Endothelial cell of umbilical vein (primary cell): Measurements from ENCODE around the gene NTN1.

Experiments used
- EZH2 ChIP-seq: IDR thresholded peaks from 2 replicates; pipeline ENCODE4 v1.6.1; 2012; ENCODE audit warnings: borderline replicate concordance, low read depth, mild to moderate bottlenecking, moderate library complexity, low read length, inconsistent platforms; ENCODE audit not compliant: severe bottlenecking
- MYC ChIP-seq: IDR thresholded peaks from one replicate; pipeline ENCODE4 v1.6.1; 2011; ENCODE audit warnings: mild to moderate bottlenecking, low read depth, low read length
- POLR2A ChIP-seq: IDR thresholded peaks from 2 replicates; pipeline ENCODE4 v1.6.1; 2012; ENCODE audit warnings: low read depth, mild to moderate bottlenecking, control low read depth, low read length
- POLR2AphosphoS5 ChIP-seq: IDR thresholded peaks from 2 replicates; pipeline ENCODE4 v1.6.1; 2012; ENCODE audit warnings: low read depth, mild to moderate bottlenecking, control low read depth, low read length, moderate library complexity; ENCODE audit not compliant: insufficient read depth
- TF ChIP-seq, protein P1 (sequence below), 2 donors: IDR thresholded peaks; 1 replicate in 1 of 2; 2 replicates in 1 of 2; pipeline ENCODE4 v1.5.1; 2011; ENCODE audit warnings: low read length in 2 of 2, mild to moderate bottlenecking in 2 of 2, moderate library complexity in 2 of 2, control low read depth in 1 of 2, inconsistent platforms in 1 of 2, low read depth in 1 of 2; ENCODE audit not compliant: insufficient read depth in 1 of 2; ENCODE audit errors: extremely low read depth in 1 of 2

DNA sequence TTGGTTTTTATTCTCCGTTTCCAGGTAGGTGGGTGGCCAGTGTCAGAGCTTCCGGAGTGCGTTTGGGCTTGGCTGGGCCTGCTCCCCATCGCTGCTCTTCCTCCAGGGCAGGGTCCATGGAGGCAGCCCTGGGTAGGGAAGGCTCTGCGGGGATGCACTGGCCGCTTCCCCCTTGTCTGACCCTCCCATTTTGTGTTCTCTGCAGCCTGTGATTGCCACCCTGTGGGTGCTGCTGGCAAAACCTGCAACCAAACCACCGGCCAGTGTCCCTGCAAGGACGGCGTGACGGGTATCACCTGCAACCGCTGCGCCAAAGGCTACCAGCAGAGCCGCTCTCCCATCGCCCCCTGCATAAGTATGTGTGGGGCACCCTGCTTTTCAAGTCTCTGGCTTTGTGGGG lies 158.3 kb downstream of the NTN1 start:
- TF ChIP-seq, protein P1, sequence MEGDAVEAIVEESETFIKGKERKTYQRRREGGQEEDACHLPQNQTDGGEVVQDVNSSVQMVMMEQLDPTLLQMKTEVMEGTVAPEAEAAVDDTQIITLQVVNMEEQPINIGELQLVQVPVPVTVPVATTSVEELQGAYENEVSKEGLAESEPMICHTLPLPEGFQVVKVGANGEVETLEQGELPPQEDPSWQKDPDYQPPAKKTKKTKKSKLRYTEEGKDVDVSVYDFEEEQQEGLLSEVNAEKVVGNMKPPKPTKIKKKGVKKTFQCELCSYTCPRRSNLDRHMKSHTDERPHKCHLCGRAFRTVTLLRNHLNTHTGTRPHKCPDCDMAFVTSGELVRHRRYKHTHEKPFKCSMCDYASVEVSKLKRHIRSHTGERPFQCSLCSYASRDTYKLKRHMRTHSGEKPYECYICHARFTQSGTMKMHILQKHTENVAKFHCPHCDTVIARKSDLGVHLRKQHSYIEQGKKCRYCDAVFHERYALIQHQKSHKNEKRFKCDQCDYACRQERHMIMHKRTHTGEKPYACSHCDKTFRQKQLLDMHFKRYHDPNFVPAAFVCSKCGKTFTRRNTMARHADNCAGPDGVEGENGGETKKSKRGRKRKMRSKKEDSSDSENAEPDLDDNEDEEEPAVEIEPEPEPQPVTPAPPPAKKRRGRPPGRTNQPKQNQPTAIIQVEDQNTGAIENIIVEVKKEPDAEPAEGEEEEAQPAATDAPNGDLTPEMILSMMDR (IDR thresholded peaks at IDR 0.05; ENCODE audit: extremely low read depth in 1 of 2, insufficient read depth in 1 of 2, low read depth in 1 of 2, low read length in 2 of 2) = no peak
- TF ChIP-seq EZH2 (no peak), MYC (no peak), POLR2A (no peak), POLR2AphosphoS5 (no peak)
